IMR-90 (cell line): ENCODE measurements around the gene COL8A1. TPM values are rescaled to one million over a fixed set of nuclear protein-coding genes. Genes with fewer than 3 reads are reported as not detected.

ENCODE experiments used
- ATAC-seq: fragments of 200-7000 bp; cut with Tn5 transposase; 2 replicates; pipeline ENCODE4 v1.9.1; 2020; ENCODE audit warnings: low read depth, mild to moderate bottlenecking, moderate library complexity
- BruUV-seq: library from RNA; stranded (reverse); fragments of 400-500 nt; replicated peaks from 2 replicates; lab custom pipeline; 2021; lab: Mats Ljungman, UMichigan
- CTCF ChIA-PET: fragments of 300-600 bp; formaldehyde crosslinking; extraction: SDS; loops from one replicate; lab custom pipeline; 2021; ENCODE audit warnings: antibody characterized with exemption; lab: Yijun Ruan, JAX
- POLR2A ChIA-PET: fragments of 300-600 bp; sonication (Branson Sonifier 250); formaldehyde crosslinking; loops from one replicate; lab custom pipeline; 2022; ENCODE audit warnings: antibody characterized with exemption; ENCODE audit not compliant: unreplicated experiment; lab: Charles Lee
- DNase-seq: peaks from one replicate; pipeline ENCODE4 v3.0.0; 2013
- H2AFZ ChIP-seq: replicated peaks from 2 replicates; pipeline ENCODE3; 2013; ENCODE audit warnings: low read length, mild to moderate bottlenecking; ENCODE audit not compliant: poor library complexity
- H2AK5ac ChIP-seq: 2 replicates; pipeline ENCODE4 v1.6.1; 2013; ENCODE audit warnings: low read depth, low read length, inconsistent platforms
- H2AK9ac ChIP-seq: replicated peaks from 2 replicates; pipeline ENCODE3; 2013; ENCODE audit warnings: mild to moderate bottlenecking, low read depth, low read length, moderate library complexity; ENCODE audit not compliant: poor library complexity
- H2BK120ac ChIP-seq: 2 replicates; pipeline ENCODE4 v1.6.1; 2013; ENCODE audit warnings: low read depth, low read length, inconsistent platforms
- H2BK15ac ChIP-seq: 3 replicates; pipeline ENCODE4 v1.6.1; 2013; ENCODE audit warnings: low read depth, low read length, inconsistent platforms
- H2BK20ac ChIP-seq: 2 replicates; pipeline ENCODE4 v1.6.1; 2013; ENCODE audit warnings: low read depth, mild to moderate bottlenecking, inconsistent platforms, low read length, moderate library complexity
- H2BK5ac ChIP-seq: 2 replicates; pipeline ENCODE4 v1.6.1; 2013; ENCODE audit warnings: mild to moderate bottlenecking, low read depth, low read length, inconsistent platforms; ENCODE audit not compliant: poor library complexity, severe bottlenecking
- H3K14ac ChIP-seq: replicated peaks from 2 replicates; pipeline ENCODE4 v1.6.1; 2013; ENCODE audit warnings: low read depth, low read length, inconsistent platforms
- H3K18ac ChIP-seq: 2 replicates; pipeline ENCODE4 v1.6.1; 2013; ENCODE audit warnings: low read depth, low read length, control low read depth
- H3K23ac ChIP-seq: 2 replicates; pipeline ENCODE4 v1.6.1; 2013; ENCODE audit warnings: low read depth, low read length, inconsistent platforms
- H3K27ac ChIP-seq: 2 replicates; pipeline ENCODE4 v1.5.1; 2013; ENCODE audit warnings: mild to moderate bottlenecking, control low read depth, low read length; ENCODE audit not compliant: insufficient read depth
- H3K27me3 ChIP-seq: 2 replicates; pipeline ENCODE4 v1.6.1; 2013; ENCODE audit warnings: low read length; ENCODE audit not compliant: control insufficient read depth, insufficient read depth
- H3K36me3 ChIP-seq: 2 replicates; pipeline ENCODE4 v1.6.1; 2013; ENCODE audit warnings: low read length, mixed read lengths; ENCODE audit not compliant: control insufficient read depth, insufficient read depth
- H3K4ac ChIP-seq: 2 replicates; pipeline ENCODE4 v1.6.1; 2013; ENCODE audit warnings: low read depth, low read length, inconsistent platforms
- H3K4me1 ChIP-seq: 2 replicates; pipeline ENCODE4 v1.6.1; 2013; ENCODE audit warnings: low read length, mixed read lengths; ENCODE audit not compliant: control insufficient read depth, insufficient read depth
- H3K4me2 ChIP-seq: 2 replicates; pipeline ENCODE4 v1.6.1; 2013; ENCODE audit warnings: low read depth, mild to moderate bottlenecking, control low read depth, low read length, moderate library complexity
- H3K4me3 ChIP-seq: 2 replicates; pipeline ENCODE4 v1.5.1; 2013; ENCODE audit warnings: low read depth, mild to moderate bottlenecking, control low read depth, low read length, moderate library complexity; ENCODE audit not compliant: insufficient read depth
- H3K56ac ChIP-seq: 2 replicates; pipeline ENCODE4 v1.6.1; 2013; ENCODE audit warnings: low read length, inconsistent platforms; ENCODE audit not compliant: insufficient read depth; ENCODE audit errors: extremely low read depth
- H3K79me1 ChIP-seq, 2 experiments: 2 replicates each; pipeline ENCODE4 v1.6.1; 2013; ENCODE audit warnings: low read length in 2 of 2, inconsistent platforms in 1 of 2, low read depth in 1 of 2
- H3K9ac ChIP-seq: 2 replicates; pipeline ENCODE4 v1.6.1; 2013; ENCODE audit warnings: low read depth, low read length, control low read depth
- H3K9me1 ChIP-seq: 2 replicates; pipeline ENCODE4 v1.6.1; 2013; ENCODE audit warnings: low read length, inconsistent platforms; ENCODE audit not compliant: insufficient read depth
- H3K9me3 ChIP-seq: 2 replicates; pipeline ENCODE4 v1.6.1; 2013; ENCODE audit warnings: low read length; ENCODE audit not compliant: control insufficient read depth, insufficient read depth
- H4K20me1 ChIP-seq: 2 replicates; pipeline ENCODE4 v1.6.1; 2013; ENCODE audit warnings: low read length, inconsistent platforms; ENCODE audit not compliant: insufficient read depth
- H4K5ac ChIP-seq: 2 replicates; pipeline ENCODE4 v1.6.1; 2013; ENCODE audit warnings: mild to moderate bottlenecking, low read depth, low read length, control low read depth
- H4K8ac ChIP-seq, 2 experiments: 2 replicates each; pipeline ENCODE4 v1.6.1; 2013; ENCODE audit warnings: low read depth in 2 of 2, low read length in 2 of 2, control low read depth in 1 of 2, inconsistent platforms in 1 of 2
- H4K91ac ChIP-seq: 2 replicates; pipeline ENCODE4 v1.6.1; 2013; ENCODE audit warnings: low read depth, low read length, inconsistent platforms; ENCODE audit not compliant: insufficient read depth
- BHLHE40 ChIP-seq: fragments of 150-350 bp; IDR thresholded peaks from 2 replicates; pipeline ENCODE4 v1.6.1; 2016; ENCODE audit warnings: mild to moderate bottlenecking, low read depth, low read length
- CEBPB ChIP-seq: IDR thresholded peaks from 2 replicates; pipeline ENCODE4 v1.6.1; 2012; ENCODE audit warnings: low read depth, low read length, improper control_type of control experiment
- MAFK ChIP-seq: IDR thresholded peaks from 2 replicates; pipeline ENCODE4 v1.6.1; 2012; ENCODE audit warnings: low read depth, low read length, improper control_type of control experiment
- NFE2L2 ChIP-seq: fragments of 150-350 bp; IDR thresholded peaks from 2 replicates; pipeline ENCODE4 v1.6.1; 2016; ENCODE audit warnings: low read depth, mild to moderate bottlenecking, low read length
- SMC3 ChIP-seq: fragments of 150-350 bp; IDR thresholded peaks from 2 replicates; pipeline ENCODE4 v1.6.1; 2016; ENCODE audit warnings: low read depth, mild to moderate bottlenecking, antibody characterized with exemption, low read length, moderate library complexity
- WGBS, 2 experiments: methylation state at CpG; one replicate each; pipeline versions ENCODE4 v1.1.5 to v1.1.7; 2013; ENCODE audit warnings: missing lambda C conversion rate in 2 of 2; ENCODE audit not compliant: insufficient read length in 1 of 2; ENCODE audit errors: extremely low coverage in 2 of 2; 5-methylcytosine and 5-hydroxymethylcytosine counted together
- dilution Hi-C: fragments of 300-500 bp; cut with HindIII; formaldehyde crosslinking; loops from one replicate; pipeline ENCODE4 v1.14.3; 2018; ENCODE audit warnings: low sequenced_read_pairs; ENCODE audit not compliant: unreplicated experiment
- in situ Hi-C: fragments of 300-500 bp; cut with MboI; formaldehyde crosslinking; loops from 3 replicates; pipeline ENCODE4 v1.14.3; 2019; ENCODE audit warnings: low sequenced_read_pairs, inconsistent platforms, mixed read lengths
- intact Hi-C: fragments of 100-400 bp; cut with micrococcal nuclease; formaldehyde crosslinking; loops from 2 replicates; pipeline ENCODE4 v1.10.0; 2022
- polyA plus RNA-seq, 3 experiments: library from polyadenylated mRNA; depleted of rRNA; stranded (reverse); fragments of >200 nt; gene quantifications; 2 replicates each; pipeline ENCODE4 v1.2.3, GENCODE V29; 2012; ENCODE audit warnings: low replicate concordance in 1 of 3
- total RNA-seq: library from RNA; depleted of rRNA; stranded (reverse); fragments of >200 nt; gene quantifications from 2 replicates; pipeline ENCODE4 v1.2.3, GENCODE V29; 2012
- TF ChIP-seq, protein P1 (sequence below): fragments of 150-350 bp; IDR thresholded peaks from 2 replicates; pipeline ENCODE4 v1.6.1; 2017; ENCODE audit warnings: mild to moderate bottlenecking, antibody characterized with exemption, low read length, low read depth
- TF ChIP-seq, protein P2 (sequence below): conservative IDR thresholded peaks from 2 replicates; pipeline ENCODE4 v1.5.1; 2012; ENCODE audit warnings: mild to moderate bottlenecking, low read depth, low read length, improper control_type of control experiment
- TF ChIP-seq, protein P3 (sequence below): fragments of 150-350 bp; IDR thresholded peaks from 2 replicates; pipeline ENCODE4 v1.6.1; 2016; ENCODE audit warnings: low read depth, mild to moderate bottlenecking, low read length, moderate library complexity, borderline replicate concordance

The COL8A1 gene
- total and polyA plus RNA-seq, 2 of the 4 experiments (the other 2 are of a cell fraction), result 119 to 151 TPM

DNA sequence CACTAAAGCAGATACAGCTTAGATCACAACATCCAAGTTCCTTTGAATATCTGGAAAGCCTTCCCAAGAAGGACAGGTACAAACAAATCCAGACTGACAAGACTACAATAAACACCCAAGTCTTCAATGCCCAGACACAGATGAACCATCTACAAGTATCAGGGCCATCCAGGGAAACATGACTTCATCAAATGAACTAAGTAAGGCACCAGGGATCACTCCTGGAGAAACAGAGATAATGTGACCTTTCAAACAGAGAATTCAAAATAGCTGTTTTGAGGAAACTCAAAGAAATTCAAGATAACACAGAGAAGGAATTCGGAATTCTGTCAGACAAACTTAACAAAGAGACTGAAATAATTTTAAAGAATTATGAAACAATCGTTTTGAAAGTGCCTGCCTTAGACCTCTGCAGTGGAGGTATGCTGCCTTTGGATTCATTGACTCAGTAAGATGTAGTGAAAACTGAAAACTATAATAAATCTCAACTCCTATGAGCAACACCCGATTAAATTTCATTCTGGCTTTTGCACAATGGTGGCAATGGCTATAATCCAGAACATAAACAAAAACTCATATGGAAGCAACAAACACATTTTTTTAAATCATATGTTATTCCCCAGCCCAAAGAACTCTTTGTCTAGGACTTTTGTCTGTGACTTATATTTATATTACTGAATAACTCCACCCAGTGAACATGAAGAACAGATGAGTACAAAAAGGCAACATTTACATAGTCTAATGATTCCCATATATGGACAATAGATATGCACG, 12.6 kb upstream of the COL8A1 start:
- peak overlapping the region; percentile 58 for H3K14ac ChIP-seq
- peak overlapping the region; percentile 51; the same call in 1 of the 2 replicates for H2BK20ac ChIP-seq
- H3K36me3 ChIP-seq, result no peaks in the 10 kb centered on the region
- no peaks in the 10 kb centered on the region for H3K9me3 ChIP-seq
- H2AK5ac ChIP-seq, result peak overlapping the region; percentile 85
- no TSS peak for BruUV-seq
- H3K4me1 ChIP-seq, result peaks cover 19% of the 10 kb centered on the region
- H4K8ac ChIP-seq, result peak overlapping the region; percentile 7 to 63
- peak overlapping the region; percentile 43; the same call in 2 of the 3 replicates for H2BK15ac ChIP-seq
- dilution Hi-C loops, result no loop called here
- peak overlapping the region; percentile 61; the same call in 1 of the 2 replicates for H3K27ac ChIP-seq
- H4K5ac ChIP-seq, result peak overlapping the region; percentile 90; the same call in 1 of the 2 replicates
- H3K18ac ChIP-seq, result peak overlapping the region; percentile 73
- peak overlapping the region; percentile 26 for H3K4ac ChIP-seq
- no peak overlapping the region for H2AFZ ChIP-seq
- ChIA-PET CTCF (no interaction called here), POLR2A (no interaction called here)
- no peaks in the 10 kb centered on the region for H3K79me1 ChIP-seq
- H3K9ac ChIP-seq, result no peak overlapping the region; the same call in 1 of the 2 replicates
- H2AK9ac ChIP-seq, result no peak overlapping the region
- H4K20me1 ChIP-seq, result no peaks in the 10 kb centered on the region
- intact Hi-C loops, result no loop called here
- TF ChIP-seq NFE2L2 (no peak), MAFK (no peak), BHLHE40 (no peak), SMC3 (no peak), CEBPB (peak; percentile 76)
- TF ChIP-seq, protein P1, sequence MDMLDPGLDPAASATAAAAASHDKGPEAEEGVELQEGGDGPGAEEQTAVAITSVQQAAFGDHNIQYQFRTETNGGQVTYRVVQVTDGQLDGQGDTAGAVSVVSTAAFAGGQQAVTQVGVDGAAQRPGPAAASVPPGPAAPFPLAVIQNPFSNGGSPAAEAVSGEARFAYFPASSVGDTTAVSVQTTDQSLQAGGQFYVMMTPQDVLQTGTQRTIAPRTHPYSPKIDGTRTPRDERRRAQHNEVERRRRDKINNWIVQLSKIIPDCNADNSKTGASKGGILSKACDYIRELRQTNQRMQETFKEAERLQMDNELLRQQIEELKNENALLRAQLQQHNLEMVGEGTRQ, result no peak
- TF ChIP-seq, protein P2, sequence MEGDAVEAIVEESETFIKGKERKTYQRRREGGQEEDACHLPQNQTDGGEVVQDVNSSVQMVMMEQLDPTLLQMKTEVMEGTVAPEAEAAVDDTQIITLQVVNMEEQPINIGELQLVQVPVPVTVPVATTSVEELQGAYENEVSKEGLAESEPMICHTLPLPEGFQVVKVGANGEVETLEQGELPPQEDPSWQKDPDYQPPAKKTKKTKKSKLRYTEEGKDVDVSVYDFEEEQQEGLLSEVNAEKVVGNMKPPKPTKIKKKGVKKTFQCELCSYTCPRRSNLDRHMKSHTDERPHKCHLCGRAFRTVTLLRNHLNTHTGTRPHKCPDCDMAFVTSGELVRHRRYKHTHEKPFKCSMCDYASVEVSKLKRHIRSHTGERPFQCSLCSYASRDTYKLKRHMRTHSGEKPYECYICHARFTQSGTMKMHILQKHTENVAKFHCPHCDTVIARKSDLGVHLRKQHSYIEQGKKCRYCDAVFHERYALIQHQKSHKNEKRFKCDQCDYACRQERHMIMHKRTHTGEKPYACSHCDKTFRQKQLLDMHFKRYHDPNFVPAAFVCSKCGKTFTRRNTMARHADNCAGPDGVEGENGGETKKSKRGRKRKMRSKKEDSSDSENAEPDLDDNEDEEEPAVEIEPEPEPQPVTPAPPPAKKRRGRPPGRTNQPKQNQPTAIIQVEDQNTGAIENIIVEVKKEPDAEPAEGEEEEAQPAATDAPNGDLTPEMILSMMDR, result no peak
- TF ChIP-seq, protein P3, sequence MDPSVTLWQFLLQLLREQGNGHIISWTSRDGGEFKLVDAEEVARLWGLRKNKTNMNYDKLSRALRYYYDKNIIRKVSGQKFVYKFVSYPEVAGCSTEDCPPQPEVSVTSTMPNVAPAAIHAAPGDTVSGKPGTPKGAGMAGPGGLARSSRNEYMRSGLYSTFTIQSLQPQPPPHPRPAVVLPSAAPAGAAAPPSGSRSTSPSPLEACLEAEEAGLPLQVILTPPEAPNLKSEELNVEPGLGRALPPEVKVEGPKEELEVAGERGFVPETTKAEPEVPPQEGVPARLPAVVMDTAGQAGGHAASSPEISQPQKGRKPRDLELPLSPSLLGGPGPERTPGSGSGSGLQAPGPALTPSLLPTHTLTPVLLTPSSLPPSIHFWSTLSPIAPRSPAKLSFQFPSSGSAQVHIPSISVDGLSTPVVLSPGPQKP, result no peak
- WGBS, 2 experiments, result 0% methylated on average over 1 of the region's 4 CpGs; no CpG with 5 or more reads in 1 of the 2 experiments
- 0 out of 2 replicates have a peak overlapping the region, but pooled peaks have one; percentile 4 for H3K23ac ChIP-seq
- H3K9me1 ChIP-seq, result peaks cover 8% of the 10 kb centered on the region
- DNase-seq, result peak; percentile 84
- peak overlapping the region; percentile 72 for H2BK5ac ChIP-seq
- H3K27me3 ChIP-seq, result no peaks in the 10 kb centered on the region
- peak; percentile 90 for ATAC-seq
- no peak overlapping the region for H3K4me3 ChIP-seq
- H3K4me2 ChIP-seq, result peak overlapping the region; percentile 81; the same call in 1 of the 2 replicates
- in situ Hi-C loops, result no loop called here
- H3K56ac ChIP-seq, result peak overlapping the region; percentile 44; the same call in 1 of the 2 replicates
- H2BK120ac ChIP-seq, result peak overlapping the region; percentile 64
- peak overlapping the region; percentile 64 for H4K91ac ChIP-seq
